Testis (tissue), 2 donors: Measurements from ENCODE around the gene PSEN1.

Source experiments
- CTCF ChIP-seq, 3 experiments: fragments of 450-650 bp in 2 of 3; fragments of 200-600 bp in 1 of 3; sonication (generic) in 1 of 3; IDR thresholded peaks; one replicate each; pipeline ENCODE4 v1.5.1; 2016 to 2019; ENCODE audit warnings: antibody characterized with exemption in 3 of 3, mild to moderate bottlenecking in 2 of 3, moderate library complexity in 1 of 3
- POLR2A ChIP-seq: fragments of 450-650 bp; IDR thresholded peaks from one replicate; pipeline ENCODE4 v1.6.1; 2017; ENCODE audit warnings: antibody characterized with exemption, mild to moderate bottlenecking, moderate library complexity

DNA sequence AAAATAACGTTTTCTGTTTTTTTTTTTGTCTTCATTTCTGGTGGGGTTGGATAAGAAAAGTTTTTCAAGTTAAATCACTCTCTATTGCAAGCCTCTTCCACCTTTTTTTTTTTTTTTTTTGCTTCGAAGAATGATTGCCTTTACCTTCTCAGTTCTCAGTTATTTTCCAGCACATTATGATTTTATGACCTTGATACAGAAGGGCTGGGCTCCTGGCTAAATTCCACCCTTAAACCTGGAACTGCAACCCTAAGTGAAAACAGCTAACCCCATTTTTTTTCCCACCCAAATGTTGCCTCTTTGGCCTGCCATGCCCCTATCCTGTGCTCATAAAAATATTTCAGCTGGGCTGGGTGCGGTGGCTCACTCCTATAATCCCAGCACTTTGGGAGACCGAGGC lies 31.4 kb downstream of the PSEN1 start:
- TF ChIP-seq CTCF (IDR thresholded peaks at IDR 0.05) (no peak), POLR2A (no peak)
